K562 (cell line): ENCODE measurements around the gene PAX8. TPM values are rescaled to one million over a fixed set of nuclear protein-coding genes. Genes with fewer than 3 reads are reported as not detected.

Source experiments
- CBX5 ChIP-seq: IDR thresholded peaks from 2 replicates; pipeline ENCODE4 v1.6.1; 2014; ENCODE audit warnings: low read depth, borderline replicate concordance
- CREM ChIP-seq: IDR thresholded peaks from 2 replicates; pipeline ENCODE4 v1.6.1; 2014; ENCODE audit warnings: antibody characterized with exemption, low read depth
- DDX20 ChIP-seq: fragments of 450-650 bp; IDR thresholded peaks from 2 replicates; pipeline ENCODE4 v1.6.1; 2016; ENCODE audit warnings: missing genetic modification characterization, low read depth, mild to moderate bottlenecking, missing compliant biosample characterization, moderate library complexity
- ETV1 ChIP-seq: fragments of 450-650 bp; conservative IDR thresholded peaks from 2 replicates; pipeline ENCODE4 v1.6.1; 2016; ENCODE audit warnings: missing genetic modification characterization, control low read depth, low read depth, missing compliant biosample characterization
- EZH2 ChIP-seq: IDR thresholded peaks from 2 replicates; pipeline ENCODE4 v1.6.1; 2012; ENCODE audit warnings: low read depth, mild to moderate bottlenecking, inconsistent platforms, low read length, borderline replicate concordance
- HNRNPUL1 ChIP-seq: fragments of 200-400 bp; formaldehyde crosslinking; IDR thresholded peaks from 2 replicates; pipeline ENCODE4 v1.6.1; 2017; ENCODE audit warnings: low read length
- JUND ChIP-seq, 2 experiments: IDR thresholded peaks; 2 replicates in 1 of 2; 3 replicates in 1 of 2; pipeline ENCODE4 v1.6.1; 2011; ENCODE audit warnings: borderline replicate concordance in 2 of 2, low read depth in 2 of 2, low read length in 2 of 2, improper control_type of control experiment in 1 of 2, missing biosample characterization in 1 of 2, missing genetic modification characterization in 1 of 2, missing genetic modification reagents in 1 of 2
- MAFK ChIP-seq: IDR thresholded peaks from 2 replicates; pipeline ENCODE4 v1.6.1; 2011; ENCODE audit warnings: low read length, improper control_type of control experiment
- MECOM ChIP-seq: fragments of 250-450 bp; sonication (Bioruptor Pico); IDR thresholded peaks from 2 replicates; pipeline ENCODE4 v1.8.0; 2022; ENCODE audit warnings: inconsistent platforms
- MTA2 ChIP-seq: fragments of 450-650 bp; IDR thresholded peaks from 2 replicates; pipeline ENCODE4 v1.6.1; 2016; ENCODE audit warnings: low read depth
- NCOA2 ChIP-seq, 2 experiments: fragments of 450-650 bp; IDR thresholded peaks; 2 replicates each; pipeline ENCODE4 v1.6.1; 2018; ENCODE audit warnings: mild to moderate bottlenecking in 2 of 2, moderate library complexity in 1 of 2; ENCODE audit not compliant: partially characterized antibody in 2 of 2
- NR4A1 ChIP-seq, 2 experiments: fragments of 250-450 bp in 1 of 2; fragments of 450-650 bp in 1 of 2; sonication (Bioruptor Pico) in 1 of 2; IDR thresholded peaks; 2 replicates each; pipeline versions ENCODE4 v1.4.0 to v1.6.1; 2016 to 2020; ENCODE audit warnings: mild to moderate bottlenecking in 2 of 2, missing compliant biosample characterization in 1 of 2, missing genetic modification characterization in 1 of 2, moderate library complexity in 1 of 2
- OTX1 ChIP-seq: fragments of 450-650 bp; formaldehyde crosslinking; IDR thresholded peaks from 2 replicates; pipeline ENCODE4 v1.4.0; 2022; ENCODE audit warnings: mild to moderate bottlenecking
- RCOR1 ChIP-seq, 2 experiments: IDR thresholded peaks; 2 replicates each; pipeline ENCODE4 v1.6.1; 2012; ENCODE audit warnings: low read depth in 2 of 2, low read length in 2 of 2, borderline replicate concordance in 1 of 2, improper control_type of control experiment in 1 of 2
- SMC3 ChIP-seq: conservative IDR thresholded peaks from 2 replicates; pipeline ENCODE4 v1.6.1; 2011; ENCODE audit warnings: low read depth, low read length, improper control_type of control experiment; ENCODE audit not compliant: insufficient read depth
- XRCC5 ChIP-seq: fragments of 200-400 bp; formaldehyde crosslinking; IDR thresholded peaks from 2 replicates; pipeline ENCODE4 v1.6.1; 2017; ENCODE audit warnings: low read depth, mild to moderate bottlenecking, low read length
- polyA plus RNA-seq, 8 experiments: library from polyadenylated mRNA; depleted of rRNA in 4 of 8; stranded (reverse) in 5 of 8; unstranded in 3 of 8; fragments of >200 nt; fragmentation: Nextera tagmentation in 2 of 8; fragmentation: Illumina TruSeq in 1 of 8; extraction: Ambion mirVana in 2 of 8; extraction: Trizol in 1 of 8; gene quantifications; 2 replicates each; pipeline versions ENCODE4 v1.2.1 to v1.2.3, GENCODE V29; 2011 to 2014; ENCODE audit warnings: inconsistent platforms in 1 of 8, missing spikeins in 1 of 8
- total RNA-seq, 7 experiments: library from RNA; depleted of rRNA in 6 of 7; stranded (reverse); fragments of >200 nt in 6 of 7; fragmentation: Illumina TruSeq in 2 of 7; extraction: Trizol in 2 of 7; gene quantifications; 2 replicates each; pipeline versions ENCODE4 v1.2.1 to v1.2.3, GENCODE V29; 2011 to 2021; ENCODE audit warnings: low replicate concordance in 1 of 7
- TF ChIP-seq, protein P1 (sequence below): fragments of 250-450 bp; sonication (Bioruptor Pico); IDR thresholded peaks from 2 replicates; pipeline ENCODE4 v1.5.0; 2022; ENCODE audit warnings: mild to moderate bottlenecking
- TF ChIP-seq, protein P2 (sequence below): fragments of 250-450 bp; sonication (Bioruptor Pico); IDR thresholded peaks from 2 replicates; pipeline ENCODE4 v1.6.1; 2021; ENCODE audit warnings: mild to moderate bottlenecking
- TF ChIP-seq, protein P3 (sequence below): sonication (generic); formaldehyde crosslinking; IDR thresholded peaks from 2 replicates; pipeline ENCODE4 v1.8.0; 2022; ENCODE audit warnings: missing genetic modification reagents, mild to moderate bottlenecking, moderate library complexity, borderline replicate concordance
- TF ChIP-seq, protein P4 (sequence below): fragments of 450-650 bp; IDR thresholded peaks from 2 replicates; pipeline ENCODE4 v1.6.1; 2016; ENCODE audit warnings: low read depth, mild to moderate bottlenecking, moderate library complexity
- TF ChIP-seq, protein P5 (sequence below): fragments of 450-650 bp; formaldehyde crosslinking; IDR thresholded peaks from 2 replicates; pipeline ENCODE4 v1.4.0; 2020; ENCODE audit warnings: mild to moderate bottlenecking, moderate library complexity

The PAX8 gene
- total and polyA plus RNA-seq, 9 of the 15 experiments (the other 6 are each of a cell fraction or from before 2014, with no cell fraction given): 0.13 to 2.1 (median 0.51) TPM

DNA sequence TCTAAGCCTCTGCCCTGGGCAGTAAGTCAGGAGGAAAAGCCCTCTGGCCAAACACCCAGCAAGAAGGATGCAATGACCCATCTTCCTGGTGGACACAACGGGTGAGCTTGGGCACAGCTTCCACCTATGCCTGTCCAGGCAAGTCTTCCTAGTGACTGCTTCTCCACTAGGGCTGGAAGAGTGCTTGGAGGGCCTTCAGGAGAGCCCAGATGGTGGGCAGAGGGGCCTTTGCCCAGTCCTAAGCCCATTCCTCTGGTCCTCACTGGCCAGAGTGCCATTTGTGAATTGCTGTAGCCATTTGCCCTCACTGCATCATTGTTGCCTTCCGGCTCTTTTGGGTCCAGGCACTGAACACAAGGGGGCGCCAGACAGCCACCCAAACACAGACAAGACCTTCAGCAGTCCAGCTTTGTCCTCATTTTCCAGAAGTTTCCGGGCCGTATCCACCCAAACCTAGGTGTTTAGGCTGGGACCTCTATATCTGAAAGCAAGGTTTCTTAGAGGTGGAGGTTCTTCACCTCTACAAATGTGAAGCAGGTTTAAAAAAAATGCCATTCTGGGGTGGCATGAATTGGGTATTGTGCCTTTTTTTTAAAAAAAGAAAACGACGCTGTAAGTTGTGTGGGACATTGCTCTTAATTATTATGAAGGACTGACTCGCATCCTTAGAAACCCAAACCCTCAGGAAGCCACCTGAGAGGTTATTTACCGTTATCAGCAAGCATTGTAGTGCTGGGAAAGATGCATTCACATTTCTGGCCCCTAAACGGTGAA is 29.5 kb downstream of the PAX8 start (continued):
- TF ChIP-seq JUND (IDR thresholded peaks at IDR 0.05; ENCODE audit: borderline replicate concordance, low read depth, low read length): 0 out of 2 replicates have a peak, but pooled peaks have one; percentile 28
- no peak for TF ChIP-seq JUND (tag; IDR thresholded peaks at IDR 0.05; ENCODE audit: borderline replicate concordance, low read depth, low read length)
- no peak for TF ChIP-seq CBX5
- 0 out of 4 replicates have a peak, but pooled peaks of 1 of the 2 experiments have one; percentile 18 for TF ChIP-seq RCOR1 (IDR thresholded peaks at IDR 0.05; ENCODE audit: borderline replicate concordance in 1 of 2, low read depth in 2 of 2, low read length in 2 of 2)
- TF ChIP-seq CREM: 0 out of 2 replicates have a peak, but pooled peaks have one; percentile 14
- TF ChIP-seq EZH2: no peak
- TF ChIP-seq, protein P1, sequence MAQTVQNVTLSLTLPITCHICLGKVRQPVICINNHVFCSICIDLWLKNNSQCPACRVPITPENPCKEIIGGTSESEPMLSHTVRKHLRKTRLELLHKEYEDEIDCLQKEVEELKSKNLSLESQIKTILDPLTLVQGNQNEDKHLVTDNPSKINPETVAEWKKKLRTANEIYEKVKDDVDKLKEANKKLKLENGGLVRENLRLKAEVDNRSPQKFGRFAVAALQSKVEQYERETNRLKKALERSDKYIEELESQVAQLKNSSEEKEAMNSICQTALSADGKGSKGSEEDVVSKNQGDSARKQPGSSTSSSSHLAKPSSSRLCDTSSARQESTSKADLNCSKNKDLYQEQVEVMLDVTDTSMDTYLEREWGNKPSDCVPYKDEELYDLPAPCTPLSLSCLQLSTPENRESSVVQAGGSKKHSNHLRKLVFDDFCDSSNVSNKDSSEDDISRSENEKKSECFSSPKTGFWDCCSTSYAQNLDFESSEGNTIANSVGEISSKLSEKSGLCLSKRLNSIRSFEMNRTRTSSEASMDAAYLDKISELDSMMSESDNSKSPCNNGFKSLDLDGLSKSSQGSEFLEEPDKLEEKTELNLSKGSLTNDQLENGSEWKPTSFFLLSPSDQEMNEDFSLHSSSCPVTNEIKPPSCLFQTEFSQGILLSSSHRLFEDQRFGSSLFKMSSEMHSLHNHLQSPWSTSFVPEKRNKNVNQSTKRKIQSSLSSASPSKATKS (CRISPR knock-in tag): no peak
- TF ChIP-seq MECOM: no peak
- TF ChIP-seq, protein P2, sequence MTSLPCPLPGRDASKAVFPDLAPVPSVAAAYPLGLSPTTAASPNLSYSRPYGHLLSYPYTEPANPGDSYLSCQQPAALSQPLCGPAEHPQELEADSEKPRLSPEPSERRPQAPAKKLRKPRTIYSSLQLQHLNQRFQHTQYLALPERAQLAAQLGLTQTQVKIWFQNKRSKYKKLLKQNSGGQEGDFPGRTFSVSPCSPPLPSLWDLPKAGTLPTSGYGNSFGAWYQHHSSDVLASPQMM (CRISPR knock-in tag): no peak
- TF ChIP-seq MAFK: no peak
- TF ChIP-seq XRCC5: 0 out of 2 replicates have a peak, but pooled peaks have one; percentile 49
- TF ChIP-seq NR4A1 (CRISPR knock-in tag; IDR thresholded peaks at IDR 0.05): no peak
- TF ChIP-seq NR4A1 (tag; IDR thresholded peaks at IDR 0.05): no peak
- no peak for TF ChIP-seq HNRNPUL1
- TF ChIP-seq OTX1: no peak
- TF ChIP-seq MTA2: no peak
- TF ChIP-seq, protein P3, sequence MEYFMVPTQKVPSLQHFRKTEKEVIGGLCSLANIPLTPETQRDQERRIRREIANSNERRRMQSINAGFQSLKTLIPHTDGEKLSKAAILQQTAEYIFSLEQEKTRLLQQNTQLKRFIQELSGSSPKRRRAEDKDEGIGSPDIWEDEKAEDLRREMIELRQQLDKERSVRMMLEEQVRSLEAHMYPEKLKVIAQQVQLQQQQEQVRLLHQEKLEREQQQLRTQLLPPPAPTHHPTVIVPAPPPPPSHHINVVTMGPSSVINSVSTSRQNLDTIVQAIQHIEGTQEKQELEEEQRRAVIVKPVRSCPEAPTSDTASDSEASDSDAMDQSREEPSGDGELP: 0 out of 2 replicates have a peak, but pooled peaks have one; percentile 14
- no peak for TF ChIP-seq NCOA2 (IDR thresholded peaks at IDR 0.05; ENCODE audit: partially characterized antibody in 2 of 2)
- no peak for TF ChIP-seq DDX20 (tag)
- TF ChIP-seq, protein P4, sequence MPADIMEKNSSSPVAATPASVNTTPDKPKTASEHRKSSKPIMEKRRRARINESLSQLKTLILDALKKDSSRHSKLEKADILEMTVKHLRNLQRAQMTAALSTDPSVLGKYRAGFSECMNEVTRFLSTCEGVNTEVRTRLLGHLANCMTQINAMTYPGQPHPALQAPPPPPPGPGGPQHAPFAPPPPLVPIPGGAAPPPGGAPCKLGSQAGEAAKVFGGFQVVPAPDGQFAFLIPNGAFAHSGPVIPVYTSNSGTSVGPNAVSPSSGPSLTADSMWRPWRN: no peak
- TF ChIP-seq, protein P5, sequence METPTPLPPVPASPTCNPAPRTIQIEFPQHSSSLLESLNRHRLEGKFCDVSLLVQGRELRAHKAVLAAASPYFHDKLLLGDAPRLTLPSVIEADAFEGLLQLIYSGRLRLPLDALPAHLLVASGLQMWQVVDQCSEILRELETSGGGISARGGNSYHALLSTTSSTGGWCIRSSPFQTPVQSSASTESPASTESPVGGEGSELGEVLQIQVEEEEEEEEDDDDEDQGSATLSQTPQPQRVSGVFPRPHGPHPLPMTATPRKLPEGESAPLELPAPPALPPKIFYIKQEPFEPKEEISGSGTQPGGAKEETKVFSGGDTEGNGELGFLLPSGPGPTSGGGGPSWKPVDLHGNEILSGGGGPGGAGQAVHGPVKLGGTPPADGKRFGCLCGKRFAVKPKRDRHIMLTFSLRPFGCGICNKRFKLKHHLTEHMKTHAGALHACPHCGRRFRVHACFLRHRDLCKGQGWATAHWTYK (CRISPR knock-in tag): no peak
- 0 out of 2 replicates have a peak, but pooled peaks have one; percentile 33 for TF ChIP-seq ETV1 (tag)
- peak; percentile 86 for TF ChIP-seq SMC3
